Skeletal muscle cell (primary cell): Measurements from ENCODE around the gene ATP5PB.

Experiments
- DNase-seq: peaks from one replicate; pipeline ENCODE4 v3.0.0-alpha.2; 2010; ENCODE audit warnings: low read depth
- H3K4me3 ChIP-seq: 2 replicates; pipeline ENCODE4 v1.5.1; 2011; ENCODE audit warnings: low read depth, mild to moderate bottlenecking, control low read depth, low read length, moderate library complexity

ATP5PB gene

DNA sequence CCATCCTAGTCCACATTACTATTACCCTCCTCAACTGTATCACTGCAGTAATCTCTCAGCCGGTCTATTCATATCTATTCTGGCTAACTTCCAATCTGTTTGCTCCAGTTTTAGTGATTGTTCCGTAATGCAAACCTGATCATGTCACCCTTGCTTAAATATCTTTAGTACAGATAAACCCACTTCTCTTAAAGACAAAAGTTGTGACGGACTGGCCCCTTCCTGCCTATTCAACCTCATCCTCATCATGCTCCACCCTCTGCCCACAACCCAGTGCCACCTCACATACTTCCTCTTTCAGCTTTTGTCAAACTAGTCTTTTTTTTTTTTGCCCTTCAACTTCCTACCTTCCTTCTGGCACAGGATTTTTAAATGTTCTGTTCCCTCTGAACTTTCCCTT is 21.7 kb downstream of the ATP5PB start:
- no peak overlapping the region for H3K4me3 ChIP-seq
- no peak for DNase-seq

DNA sequence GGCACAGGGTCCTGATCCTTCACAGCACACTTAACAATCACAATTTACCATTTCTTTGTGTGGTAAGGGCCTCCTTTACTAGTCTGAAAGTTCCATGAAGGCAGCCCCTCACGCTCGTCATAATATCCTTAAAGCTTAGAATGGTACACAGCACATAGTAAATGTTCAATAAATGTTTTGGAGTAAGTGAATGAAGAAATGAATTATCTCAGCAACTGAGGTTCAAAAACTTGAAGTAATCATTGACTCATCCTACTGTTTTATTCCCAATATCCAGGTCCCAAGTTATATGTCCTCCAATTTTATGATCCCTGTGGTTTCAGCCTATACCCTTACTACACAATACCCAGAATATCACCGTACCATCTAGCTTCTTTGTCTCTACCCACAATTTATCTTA is 22.3 kb downstream of the ATP5PB start:
- H3K4me3 ChIP-seq, result no peak overlapping the region
- no peak for DNase-seq

DNA sequence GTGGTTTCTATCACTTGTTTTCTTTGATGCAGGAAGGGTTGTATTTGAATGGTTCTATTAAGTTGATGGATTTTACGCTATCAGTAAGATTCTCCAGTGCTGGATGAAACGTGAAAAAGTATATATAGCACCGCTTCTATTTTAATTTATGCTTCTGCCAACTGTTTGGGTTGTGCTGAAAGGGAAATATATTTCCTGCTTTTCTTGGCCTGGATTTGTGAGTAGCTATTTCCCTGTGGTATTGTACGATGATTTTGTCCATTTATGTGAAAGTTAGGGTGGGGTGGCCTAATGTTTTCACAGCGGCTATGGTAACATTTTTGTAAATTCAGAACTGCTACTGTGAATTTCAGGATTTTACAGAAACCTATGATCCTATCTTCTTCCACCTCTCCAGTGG is 24.8 kb downstream of the ATP5PB start:
- H3K4me3 ChIP-seq, result no peak overlapping the region
- DNase-seq, result no peak

DNA sequence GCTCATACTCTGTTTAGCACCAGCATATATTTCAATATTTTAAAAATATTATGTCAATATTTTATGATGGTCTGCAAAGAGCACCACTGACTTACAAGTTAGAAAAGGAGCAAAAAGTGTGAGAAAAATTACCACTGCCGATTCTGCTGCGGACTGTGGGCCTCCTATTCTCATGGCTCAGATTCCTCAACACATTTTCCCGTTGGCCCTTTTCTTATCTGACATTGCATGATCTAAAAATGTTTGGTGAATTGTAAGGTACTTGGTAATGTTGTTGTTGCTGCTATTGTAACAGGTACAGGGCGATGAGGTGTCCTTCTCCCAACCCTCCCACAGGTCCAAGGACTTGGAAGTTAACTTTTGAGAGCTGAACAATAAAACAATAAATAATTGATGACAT is 25.3 kb downstream of the ATP5PB start:
- H3K4me3 ChIP-seq, result no peak overlapping the region
- DNase-seq, result no peak

DNA sequence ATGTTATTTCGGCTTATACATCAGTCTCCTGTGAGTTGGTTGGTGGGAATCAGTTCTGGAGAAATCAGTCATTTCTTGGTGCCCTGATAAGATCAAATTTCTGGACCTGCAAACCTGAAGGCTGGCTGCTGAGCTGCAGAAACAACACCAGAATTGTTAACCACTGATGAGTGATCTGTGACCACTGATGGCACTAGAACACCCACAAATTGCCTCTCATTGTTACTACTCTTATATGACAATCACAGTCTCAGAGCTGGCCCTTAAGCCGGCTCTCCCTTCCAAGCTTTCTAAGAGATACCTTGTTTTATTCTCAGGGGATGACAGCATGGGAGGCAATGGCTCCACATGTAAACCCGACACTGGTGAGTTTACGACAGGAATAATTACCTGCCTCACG is 26.4 kb downstream of the ATP5PB start:
- H3K4me3 ChIP-seq, result no peak overlapping the region
- no peak for DNase-seq

DNA sequence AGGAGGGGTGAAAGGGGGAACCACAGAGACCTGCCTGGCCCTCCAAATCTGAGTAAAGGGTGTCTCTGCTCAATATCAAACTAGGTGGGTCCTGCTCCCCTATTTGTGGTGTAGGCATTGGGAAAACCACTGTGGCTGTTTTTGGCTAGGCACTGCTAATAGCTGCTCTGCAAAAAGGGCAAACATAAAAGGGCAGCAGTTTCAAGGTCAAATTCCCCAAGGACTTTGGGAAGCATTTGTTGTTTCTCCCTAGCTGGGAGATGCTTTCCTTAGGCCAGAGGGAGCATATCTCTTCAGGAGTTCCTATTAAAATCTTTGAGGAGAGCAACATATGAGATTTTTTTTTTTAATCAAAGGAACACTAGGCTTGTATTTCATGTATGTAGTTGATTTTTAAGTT is 26.9 kb downstream of the ATP5PB start:
- H3K4me3 ChIP-seq, result no peak overlapping the region

DNA sequence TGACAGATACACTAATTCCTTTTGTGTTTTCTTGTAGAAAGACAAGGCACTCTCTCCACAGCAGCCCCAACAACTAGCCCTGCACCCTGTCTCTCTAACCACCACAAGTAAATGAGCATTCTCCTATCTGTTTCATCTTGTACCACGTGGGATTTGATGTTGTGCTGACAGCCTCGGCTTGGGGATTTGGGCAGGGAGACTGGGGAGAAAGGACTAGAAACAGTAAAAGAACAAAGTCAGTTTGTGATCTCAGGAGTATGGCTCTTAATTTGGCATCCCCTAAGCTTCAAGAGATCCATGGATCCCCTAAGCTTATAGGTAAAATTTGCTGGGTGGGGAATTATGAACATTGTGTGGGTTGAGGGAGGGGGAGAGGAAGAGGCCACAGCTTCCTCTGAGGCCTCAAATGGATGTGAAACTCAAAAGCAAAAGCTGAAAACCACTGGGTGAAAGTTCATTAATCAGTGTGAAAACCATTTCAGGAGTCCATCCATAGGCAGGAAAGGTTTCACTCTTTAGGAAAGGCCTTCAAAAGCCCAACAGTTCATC is 27.6 kb downstream of the ATP5PB start:
- no peak for DNase-seq
- H3K4me3 ChIP-seq, result no peak overlapping the region

More for the DNA sequence above, 26.9 kb downstream of the ATP5PB start:
- no peak for DNase-seq

DNA sequence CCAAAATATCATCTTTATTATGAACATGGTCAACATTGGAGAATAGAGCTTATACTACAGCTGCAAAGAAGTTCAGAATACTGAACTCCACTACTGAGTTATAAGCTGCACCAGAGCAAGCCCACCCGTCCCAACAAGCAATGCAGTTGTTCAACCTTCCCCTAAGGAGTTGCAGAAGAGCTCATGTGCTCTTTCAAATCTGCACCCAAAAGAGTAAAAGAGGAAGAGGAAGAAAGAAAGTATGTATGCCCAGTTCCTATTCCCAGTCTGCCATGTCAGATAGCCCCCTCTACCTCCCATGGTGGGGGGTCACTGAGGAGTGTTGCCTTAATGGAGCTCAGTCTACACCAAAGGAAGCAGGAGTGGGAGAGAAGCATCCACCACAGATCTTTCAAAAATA is 31.4 kb downstream of the ATP5PB start:
- DNase-seq, result no peak
- no peak overlapping the region for H3K4me3 ChIP-seq

DNA sequence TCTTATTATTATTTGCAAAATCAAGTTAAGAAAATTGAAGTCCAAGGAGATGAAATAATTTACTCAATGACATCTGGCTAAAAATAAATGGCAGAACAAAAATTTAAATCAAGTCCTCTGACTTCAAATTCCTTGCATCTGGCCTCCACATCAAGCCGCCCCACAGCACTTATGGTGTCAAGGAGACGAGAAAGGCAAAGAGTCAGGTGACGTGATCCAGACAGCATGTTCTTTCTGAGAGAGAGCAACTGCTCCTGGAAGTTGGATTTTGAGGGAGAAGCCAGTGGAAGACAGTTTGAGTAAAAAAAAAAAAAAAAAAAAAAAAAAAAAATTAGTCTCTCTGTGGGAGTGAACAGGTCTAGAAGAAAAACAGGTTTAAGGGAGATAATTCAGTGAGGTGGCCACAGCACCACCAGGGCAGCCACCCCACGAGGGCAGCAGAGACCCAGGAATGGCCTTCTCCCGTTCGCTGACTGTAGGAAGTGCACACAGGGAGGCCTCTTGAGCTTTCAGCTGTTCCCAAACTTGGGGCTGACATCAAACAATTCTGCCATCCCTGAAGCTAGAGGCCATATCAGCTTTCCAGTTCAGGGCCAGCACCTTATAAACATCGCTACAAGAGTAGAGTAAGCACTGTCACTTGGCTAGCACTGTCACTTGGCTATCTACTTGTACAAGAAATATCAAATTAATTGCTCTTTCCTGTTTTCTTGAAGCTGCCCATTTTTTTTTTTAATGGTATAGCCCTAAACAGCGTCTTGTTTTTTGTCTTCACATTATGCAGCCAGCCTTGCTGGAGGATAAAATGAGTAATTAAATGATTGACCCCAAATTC is 32.3 kb downstream of the ATP5PB start:
- peak; percentile 9 for DNase-seq
- H3K4me3 ChIP-seq, result no peak overlapping the region

DNA sequence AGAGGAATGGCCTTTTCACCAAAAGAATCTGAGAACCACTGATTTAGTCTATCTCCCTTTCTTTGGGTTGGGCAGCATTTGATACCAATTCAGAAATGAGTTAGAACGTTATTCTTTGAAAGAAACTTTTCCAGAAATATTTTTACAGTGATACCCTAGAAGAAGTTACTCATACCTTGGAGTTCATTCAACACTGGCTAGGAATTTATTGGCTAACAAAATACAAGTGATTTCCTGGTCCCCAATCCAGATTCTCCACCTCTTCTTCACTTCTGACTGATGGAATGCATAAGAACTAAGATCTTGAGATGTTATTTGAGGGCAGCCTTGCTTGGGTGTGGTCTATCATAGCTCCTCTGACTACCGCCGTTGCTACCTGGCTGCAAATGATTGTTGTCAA is 33.9 kb downstream of the ATP5PB start:
- no peak for DNase-seq
- no peak overlapping the region for H3K4me3 ChIP-seq

DNA sequence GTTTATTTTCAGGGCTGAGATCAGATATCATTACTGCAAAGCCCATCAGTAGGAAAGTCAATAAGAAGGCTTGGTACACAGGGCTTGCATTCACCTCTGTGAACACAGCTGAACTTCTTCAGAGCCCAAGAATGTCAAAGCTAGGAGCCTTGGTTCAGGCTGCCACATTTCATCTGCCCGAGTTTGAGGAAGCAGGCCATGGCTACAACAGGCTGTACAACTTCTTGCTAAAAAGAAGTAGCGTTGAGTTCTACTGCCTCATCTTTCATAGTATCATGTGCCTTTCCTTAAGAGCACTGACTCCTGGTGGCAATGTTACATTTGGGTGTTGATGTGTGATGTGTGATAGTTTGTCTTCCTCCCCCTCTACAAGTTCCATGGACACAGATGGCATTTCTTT is 34.6 kb downstream of the ATP5PB start:
- DNase-seq, result no peak

DNA sequence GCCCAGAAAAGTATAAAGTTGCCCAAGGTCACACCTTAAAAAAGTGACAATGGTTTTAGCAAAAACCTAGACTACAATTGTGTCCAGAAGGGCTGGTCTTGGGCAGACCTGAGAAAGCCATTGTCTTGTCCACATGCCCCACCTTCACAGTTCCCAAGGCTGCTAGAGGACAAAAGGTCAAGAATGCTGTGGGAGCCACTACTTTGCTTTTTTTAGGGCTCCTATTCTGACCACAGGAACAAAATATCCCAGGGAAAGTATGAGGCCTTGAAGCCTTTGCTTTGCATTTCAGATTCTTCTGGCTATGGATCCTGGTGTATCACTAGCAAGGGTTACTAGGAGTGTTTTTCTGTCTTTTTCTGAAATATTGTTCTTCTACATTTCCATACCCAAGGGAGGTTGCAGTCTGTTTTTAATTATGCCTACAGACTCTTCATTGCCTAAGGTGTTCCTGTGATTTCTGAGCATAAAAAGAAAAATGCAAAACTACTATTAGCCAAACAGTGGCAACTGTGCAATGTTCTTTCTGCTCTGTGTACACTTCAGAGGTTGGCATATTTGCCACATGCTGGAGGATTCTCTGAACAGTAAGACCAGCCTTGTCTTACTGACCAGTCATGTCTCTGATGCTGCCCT is 35.2 kb downstream of the ATP5PB start:
- no peak for DNase-seq
- no peak overlapping the region for H3K4me3 ChIP-seq

More for the DNA sequence above, 34.6 kb downstream of the ATP5PB start:
- H3K4me3 ChIP-seq, result no peak overlapping the region

DNA sequence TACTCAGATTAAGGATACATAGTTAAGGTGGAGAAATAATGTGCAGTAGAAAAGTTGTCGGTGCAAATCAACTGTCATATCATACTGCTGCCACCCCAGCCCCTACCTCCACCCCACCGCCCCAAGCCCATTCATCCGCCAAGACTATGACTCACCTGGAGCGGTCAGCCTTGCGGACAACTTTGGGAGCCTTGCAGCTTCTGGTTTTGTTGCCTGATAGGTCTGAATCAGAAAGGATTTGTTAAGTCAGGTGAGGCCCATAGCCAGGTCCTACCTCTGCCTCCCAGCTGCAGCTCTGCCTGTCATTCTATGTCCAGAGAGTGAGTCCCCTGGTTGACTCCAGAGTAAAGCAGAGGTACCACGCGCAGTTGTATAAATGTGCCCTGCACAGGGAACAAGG is 37.2 kb downstream of the ATP5PB start:
- H3K4me3 ChIP-seq, result no peak overlapping the region
- no peak for DNase-seq

DNA sequence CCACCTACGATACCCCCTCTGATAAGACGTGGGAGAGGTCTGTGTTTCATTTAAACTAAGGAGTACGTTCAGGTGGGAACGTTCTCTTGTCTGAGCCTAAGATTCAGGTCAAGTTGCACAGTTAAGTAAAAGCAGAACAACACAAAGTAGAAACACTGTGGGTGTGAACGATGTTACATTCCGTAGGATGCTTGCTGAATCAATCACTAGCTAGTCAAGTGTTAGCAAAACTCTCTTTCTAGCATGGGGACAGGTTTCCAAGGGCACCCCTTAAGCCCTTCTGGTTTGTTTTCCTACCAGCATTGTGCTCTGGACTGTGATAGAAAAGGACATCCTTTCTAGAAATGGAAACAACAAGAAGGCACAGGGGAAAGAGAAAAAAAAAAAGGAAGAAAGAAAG is 37.9 kb downstream of the ATP5PB start:
- DNase-seq, result no peak
- H3K4me3 ChIP-seq, result no peak overlapping the region

DNA sequence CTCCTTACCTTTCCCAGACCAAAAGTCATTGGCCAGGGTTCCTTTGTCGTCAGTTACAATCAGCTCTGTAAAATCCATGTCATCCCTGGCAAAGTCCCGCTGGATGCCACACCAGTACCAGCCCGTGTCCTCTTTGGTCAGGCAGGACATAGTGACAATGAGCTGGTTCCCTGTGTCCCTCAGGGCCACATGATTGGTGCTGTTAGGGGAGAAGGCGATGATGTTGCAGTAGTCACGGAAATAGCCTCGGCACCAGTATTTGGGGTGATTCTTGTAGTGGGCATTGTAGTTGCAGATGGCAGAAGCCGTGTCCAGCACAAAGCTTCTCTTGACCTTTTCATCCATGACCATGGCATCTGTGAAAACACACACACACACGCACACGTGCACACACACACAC is 39.4 kb downstream of the ATP5PB start:
- no peak overlapping the region for H3K4me3 ChIP-seq
- DNase-seq, result no peak

DNA sequence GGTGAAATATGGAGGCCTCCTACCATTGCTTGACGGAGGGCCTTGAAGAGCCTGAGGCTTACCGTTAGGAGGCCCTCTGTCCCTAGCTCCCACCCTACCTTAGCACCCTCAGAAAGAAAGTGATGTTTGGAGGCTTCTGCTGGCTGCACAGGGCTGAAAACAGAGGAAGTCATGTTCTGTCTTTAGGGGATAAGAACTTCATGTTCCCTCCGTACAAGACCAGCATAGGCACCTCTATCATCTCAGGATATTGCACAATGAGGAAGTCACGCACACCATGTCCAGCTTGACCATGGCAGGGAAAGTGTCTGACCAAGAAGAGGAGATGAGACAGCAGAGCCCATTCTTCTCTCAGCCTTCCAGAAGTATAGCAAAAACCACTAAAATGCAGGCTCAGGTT is 40.3 kb downstream of the ATP5PB start:
- no peak for DNase-seq

DNA sequence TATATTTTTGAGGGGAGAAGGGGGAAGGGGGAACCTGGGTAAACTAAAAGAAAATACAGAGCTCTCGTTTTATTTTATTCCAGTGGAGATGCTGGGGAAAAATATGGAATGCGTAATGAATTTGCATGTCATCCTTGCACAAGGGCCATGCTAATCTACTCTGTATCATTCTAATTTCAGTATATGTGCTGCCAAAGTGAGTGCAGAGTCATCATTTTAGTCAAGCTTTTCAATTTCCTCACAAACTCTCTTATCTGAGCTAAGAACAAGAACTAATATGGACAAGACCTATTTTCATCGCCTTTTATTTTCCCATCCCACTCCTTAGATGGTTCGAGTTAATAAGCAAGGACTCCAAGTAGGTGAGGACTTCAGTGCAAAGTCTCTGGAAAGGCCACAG is 41.0 kb downstream of the ATP5PB start:
- no peak for DNase-seq
- H3K4me3 ChIP-seq, result no peak overlapping the region

More for the DNA sequence above, 40.3 kb downstream of the ATP5PB start:
- no peak overlapping the region for H3K4me3 ChIP-seq

DNA sequence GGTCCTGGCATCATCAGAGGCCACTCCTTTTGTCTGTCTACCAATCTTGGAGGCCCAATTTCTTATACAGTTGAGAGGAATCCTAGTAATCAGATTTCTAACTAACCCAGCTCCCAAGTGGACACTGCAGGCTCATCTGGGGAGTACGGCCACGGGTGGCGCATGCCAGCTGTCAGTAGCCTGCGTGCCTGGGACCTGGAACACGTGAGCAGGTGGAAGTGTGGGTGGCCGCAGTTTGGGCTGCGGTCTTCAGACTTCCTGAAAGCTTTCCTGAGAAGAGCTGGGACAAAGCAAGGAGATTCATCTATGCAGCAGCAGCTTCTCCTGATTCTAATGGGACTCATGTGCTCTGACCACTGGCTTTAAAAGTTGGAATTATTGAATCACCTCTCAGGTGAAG is 41.8 kb downstream of the ATP5PB start:
- no peak overlapping the region for H3K4me3 ChIP-seq
- no peak for DNase-seq

DNA sequence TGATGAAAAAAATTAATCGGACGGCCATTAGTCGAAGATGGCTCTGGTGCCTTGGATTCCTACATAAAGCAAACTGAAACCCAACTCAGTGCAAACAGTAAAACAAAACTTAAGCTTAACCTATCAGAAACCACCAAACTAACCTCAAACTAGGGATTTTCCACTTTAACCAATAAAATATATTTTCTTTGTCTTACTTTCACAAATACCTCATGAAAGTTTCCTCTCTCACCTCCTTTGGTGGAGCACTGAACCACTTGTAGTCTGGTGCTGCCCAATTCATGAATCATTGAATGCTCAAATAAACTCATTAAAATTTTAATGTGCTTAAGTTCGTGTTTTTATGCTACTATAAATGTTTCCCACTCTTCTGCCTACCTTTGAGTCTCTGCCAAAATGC is 47.1 kb downstream of the ATP5PB start:
- no peak for DNase-seq
- no peak overlapping the region for H3K4me3 ChIP-seq

DNA sequence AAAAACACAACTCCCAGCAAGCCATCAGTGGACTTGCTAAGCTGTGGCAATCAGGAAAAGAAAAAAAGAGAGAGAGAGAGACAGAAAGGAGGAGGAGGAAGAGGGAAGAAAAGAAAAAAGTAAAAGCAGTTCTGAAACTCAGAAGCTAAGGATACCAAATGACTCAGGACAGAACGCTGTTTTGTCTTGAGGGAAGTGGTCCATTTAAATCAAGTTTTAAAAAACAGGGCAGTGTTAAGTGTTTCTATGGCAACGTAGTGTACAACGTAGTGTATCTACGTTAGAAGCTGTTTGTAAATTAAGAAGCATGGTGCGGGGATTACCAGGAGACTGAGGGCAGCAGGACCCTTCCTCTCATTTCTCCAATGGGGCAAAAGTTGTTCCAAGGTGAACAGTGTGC is 48.3 kb downstream of the ATP5PB start:
- no peak for DNase-seq
- no peak overlapping the region for H3K4me3 ChIP-seq
